Mesenchymal stem cell (in vitro differentiated cells and primary cell): Measurements from ENCODE around the gene SMOC2.
A peak's percentile ranks its signal among the peaks of the same experiment; 100 is the strongest.

ENCODE experiments used
- DNase-seq: peaks from one replicate; pipeline ENCODE4 v3.0.0-alpha.2; 2013
- H2AFZ ChIP-seq: one replicate; pipeline ENCODE4 v1.6.1; 2013; ENCODE audit warnings: low read depth, mild to moderate bottlenecking, control low read depth, inconsistent platforms, low read length, moderate library complexity
- H2AK5ac ChIP-seq: 2 replicates; pipeline ENCODE4 v1.6.1; 2013; ENCODE audit warnings: low read length, moderate library complexity, mild to moderate bottlenecking, inconsistent platforms; ENCODE audit not compliant: severe bottlenecking
- H2BK120ac ChIP-seq: one replicate; pipeline ENCODE4 v1.6.1; 2013; ENCODE audit warnings: low read depth, mild to moderate bottlenecking, inconsistent platforms, low read length, moderate library complexity
- H2BK12ac ChIP-seq, 2 experiments: one replicate each; pipeline ENCODE4 v1.6.1; 2013; ENCODE audit warnings: inconsistent platforms in 2 of 2, low read length in 2 of 2, mild to moderate bottlenecking in 2 of 2, moderate library complexity in 2 of 2, control low read depth in 1 of 2
- H2BK15ac ChIP-seq: one replicate; pipeline ENCODE4 v1.6.1; 2013; ENCODE audit warnings: mild to moderate bottlenecking, low read depth, inconsistent platforms; ENCODE audit not compliant: poor library complexity, severe bottlenecking
- H2BK5ac ChIP-seq: 2 replicates; pipeline ENCODE4 v1.6.1; 2013; ENCODE audit warnings: low read depth, mild to moderate bottlenecking, low read length, control low read depth, inconsistent platforms; ENCODE audit not compliant: poor library complexity, severe bottlenecking
- H3K14ac ChIP-seq, 2 experiments: one replicate each; pipeline ENCODE4 v1.6.1; 2013; ENCODE audit warnings: inconsistent platforms in 2 of 2, low read length in 2 of 2, control low read depth in 1 of 2, mild to moderate bottlenecking in 1 of 2, moderate library complexity in 1 of 2
- H3K18ac ChIP-seq, 2 experiments: one replicate each; pipeline ENCODE4 v1.6.1; 2013; ENCODE audit warnings: inconsistent platforms in 2 of 2, low read length in 2 of 2, control low read depth in 1 of 2, low read depth in 1 of 2, mild to moderate bottlenecking in 1 of 2
- H3K23ac ChIP-seq, 2 experiments: one replicate each; pipeline ENCODE4 v1.6.1; 2013; ENCODE audit warnings: inconsistent platforms in 2 of 2, low read length in 2 of 2, mild to moderate bottlenecking in 2 of 2, moderate library complexity in 2 of 2, control low read depth in 1 of 2
- H3K27ac ChIP-seq: 2 replicates; pipeline ENCODE4 v1.5.1; 2013; ENCODE audit warnings: mild to moderate bottlenecking, moderate library complexity, low read length, control low read depth, inconsistent platforms; ENCODE audit not compliant: poor library complexity, severe bottlenecking
- H3K27me3 ChIP-seq, 2 experiments: 2 replicates each; pipeline versions ENCODE4 v1.6.1 to v1.7.0; 2013; ENCODE audit warnings: low read length in 2 of 2, mild to moderate bottlenecking in 2 of 2, moderate library complexity in 2 of 2, control low read depth in 1 of 2, inconsistent platforms in 1 of 2; ENCODE audit not compliant: control insufficient read depth in 1 of 2, insufficient read depth in 1 of 2
- H3K36me3 ChIP-seq, 2 experiments: 2 replicates each; pipeline versions ENCODE4 v1.6.1 to v1.7.0; 2013; ENCODE audit warnings: low read length in 2 of 2, control low read depth in 1 of 2, inconsistent platforms in 1 of 2, low read depth in 1 of 2, mild to moderate bottlenecking in 1 of 2; ENCODE audit not compliant: insufficient read depth in 2 of 2, control insufficient read depth in 1 of 2
- H3K4ac ChIP-seq, 2 experiments: one replicate each; pipeline ENCODE4 v1.6.1; 2013; ENCODE audit warnings: inconsistent platforms in 2 of 2, low read length in 2 of 2, mild to moderate bottlenecking in 2 of 2, moderate library complexity in 2 of 2, control low read depth in 1 of 2, low read depth in 1 of 2
- H3K4me1 ChIP-seq: 2 replicates; pipeline ENCODE4 v1.6.1; 2013; ENCODE audit warnings: low read depth, low read length, control low read depth; ENCODE audit not compliant: control insufficient read depth, insufficient read depth
- H3K4me2 ChIP-seq: 2 replicates; pipeline ENCODE4 v1.6.1; 2013; ENCODE audit warnings: low read length, mild to moderate bottlenecking, inconsistent platforms; ENCODE audit not compliant: poor library complexity, severe bottlenecking
- H3K4me3 ChIP-seq, 2 experiments: 2 replicates each; pipeline versions ENCODE4 v1.5.1 to v1.7.0; 2013; ENCODE audit warnings: low read length in 2 of 2, mild to moderate bottlenecking in 2 of 2, control low read depth in 1 of 2, low read depth in 1 of 2; ENCODE audit not compliant: insufficient read depth in 1 of 2
- H3K79me1 ChIP-seq: replicated peaks from 2 replicates; pipeline ENCODE4 v1.6.1; 2013; ENCODE audit warnings: mild to moderate bottlenecking, control low read depth, low read length, inconsistent platforms; ENCODE audit not compliant: poor library complexity, severe bottlenecking
- H3K9ac ChIP-seq: 2 replicates; pipeline ENCODE4 v1.7.0; 2013; ENCODE audit warnings: mild to moderate bottlenecking, low read length, moderate library complexity
- H3K9me3 ChIP-seq: 2 replicates; pipeline ENCODE4 v1.7.0; 2013; ENCODE audit warnings: mild to moderate bottlenecking, low read length; ENCODE audit not compliant: control insufficient read depth
- H4K8ac ChIP-seq: one replicate; pipeline ENCODE4 v1.6.1; 2013; ENCODE audit warnings: inconsistent platforms, mild to moderate bottlenecking, low read length, moderate library complexity
- H4K91ac ChIP-seq: one replicate; pipeline ENCODE4 v1.6.1; 2013; ENCODE audit warnings: mild to moderate bottlenecking, low read length, inconsistent platforms
- WGBS: methylation state at CpG from one replicate; pipeline ENCODE4 v1.1.7; 2013; ENCODE audit warnings: mixed read lengths; 5-methylcytosine and 5-hydroxymethylcytosine counted together

Gene SMOC2

DNA sequence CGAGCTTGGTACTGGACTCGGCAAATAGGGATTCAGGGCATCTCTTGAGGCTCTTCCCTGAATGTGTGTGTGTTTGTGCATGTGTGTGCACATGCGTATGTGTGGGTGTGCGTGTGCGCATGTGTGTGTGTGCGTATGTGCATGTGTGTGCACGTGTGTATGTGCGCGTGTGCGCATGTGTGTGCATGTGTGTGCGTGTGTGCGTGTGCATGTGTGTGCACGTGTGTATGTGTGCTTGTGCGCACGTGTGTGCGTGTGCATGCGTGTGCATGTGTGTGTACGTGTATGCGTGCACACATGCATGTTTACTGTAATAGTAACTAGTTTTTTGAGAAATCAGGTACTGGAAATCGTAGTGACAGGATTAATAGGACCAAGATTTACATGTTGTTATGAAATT lies 117.7 kb downstream of the SMOC2 start:
- no peak overlapping the region for H3K18ac ChIP-seq
- H2BK15ac ChIP-seq = no peak overlapping the region
- H3K4me3 ChIP-seq = peak overlapping the region in 1 of 2 experiments; percentile 38
- 93% methylated on average over 20 of the region's 20 CpGs for WGBS
- H3K36me3 ChIP-seq = no peaks in the 10 kb centered on the region
- H3K9ac ChIP-seq = no peak overlapping the region
- H2AK5ac ChIP-seq = no peak overlapping the region
- no peak overlapping the region for H2BK5ac ChIP-seq
- H2BK120ac ChIP-seq = no peak overlapping the region
- H3K14ac ChIP-seq = no peak overlapping the region
- H4K91ac ChIP-seq = peak overlapping the region; percentile 77
- no peak overlapping the region for H2AFZ ChIP-seq
- peaks cover 2% of the 10 kb centered on the region for H3K4me1 ChIP-seq
- H3K23ac ChIP-seq = no peak overlapping the region
- no peak overlapping the region for H3K4me2 ChIP-seq
- no peak overlapping the region for H2BK12ac ChIP-seq
- H3K79me1 ChIP-seq = no peaks in the 10 kb centered on the region
- no peaks in the 10 kb centered on the region for H3K27me3 ChIP-seq
- peaks cover 3% of the 10 kb centered on the region for H3K9me3 ChIP-seq
- H3K4ac ChIP-seq = no peak overlapping the region
- no peak overlapping the region for H3K27ac ChIP-seq
- peak overlapping the region; percentile 36 for H4K8ac ChIP-seq
- DNase-seq = no peak

DNA sequence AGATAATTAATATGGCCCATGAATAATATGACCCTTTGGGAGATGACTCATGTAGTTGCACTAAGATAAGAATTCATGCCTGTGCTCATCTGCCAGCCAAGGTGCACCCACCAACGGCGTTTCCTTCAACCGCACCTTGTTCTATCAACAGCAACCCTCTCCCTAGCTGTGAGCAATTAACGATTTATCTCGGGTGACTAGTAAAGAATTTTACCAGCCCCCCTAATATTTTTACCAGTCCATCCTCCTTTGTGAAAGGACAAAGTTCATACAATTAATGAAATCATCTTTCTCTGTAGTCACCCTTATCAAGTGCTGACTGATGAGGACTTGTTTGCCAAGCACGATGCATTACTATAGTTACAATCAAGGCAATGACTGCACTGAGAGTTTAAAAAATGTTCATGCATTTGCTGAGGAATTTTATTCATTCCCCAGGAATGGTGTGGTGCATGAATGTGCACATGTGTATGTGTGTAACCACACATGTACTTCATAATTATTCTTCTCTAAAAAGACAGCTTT lies 118.7 kb downstream of the SMOC2 start:
- no peaks in the 10 kb centered on the region for H3K79me1 ChIP-seq
- no peak overlapping the region for H2AFZ ChIP-seq
- no peaks in the 10 kb centered on the region for H3K36me3 ChIP-seq
- H3K18ac ChIP-seq = no peak overlapping the region
- no peak overlapping the region for H2BK12ac ChIP-seq
- WGBS = 84% methylated on average over 6 of the region's 6 CpGs
- peaks cover 3% of the 10 kb centered on the region for H3K9me3 ChIP-seq
- DNase-seq = no peak
- no peak overlapping the region for H3K4me3 ChIP-seq
- no peak overlapping the region for H4K91ac ChIP-seq
- no peak overlapping the region for H3K27ac ChIP-seq
- no peak overlapping the region for H3K23ac ChIP-seq
- H3K4me2 ChIP-seq = no peak overlapping the region
- H2BK5ac ChIP-seq = no peak overlapping the region
- H2BK120ac ChIP-seq = no peak overlapping the region
- peaks cover 2% of the 10 kb centered on the region for H3K4me1 ChIP-seq
- no peak overlapping the region for H3K4ac ChIP-seq
- H2BK15ac ChIP-seq = no peak overlapping the region
- peak overlapping the region; percentile 34 for H3K9ac ChIP-seq
- H3K27me3 ChIP-seq = no peaks in the 10 kb centered on the region
- H3K14ac ChIP-seq = no peak overlapping the region
- no peak overlapping the region for H2AK5ac ChIP-seq
- H4K8ac ChIP-seq = no peak overlapping the region

DNA sequence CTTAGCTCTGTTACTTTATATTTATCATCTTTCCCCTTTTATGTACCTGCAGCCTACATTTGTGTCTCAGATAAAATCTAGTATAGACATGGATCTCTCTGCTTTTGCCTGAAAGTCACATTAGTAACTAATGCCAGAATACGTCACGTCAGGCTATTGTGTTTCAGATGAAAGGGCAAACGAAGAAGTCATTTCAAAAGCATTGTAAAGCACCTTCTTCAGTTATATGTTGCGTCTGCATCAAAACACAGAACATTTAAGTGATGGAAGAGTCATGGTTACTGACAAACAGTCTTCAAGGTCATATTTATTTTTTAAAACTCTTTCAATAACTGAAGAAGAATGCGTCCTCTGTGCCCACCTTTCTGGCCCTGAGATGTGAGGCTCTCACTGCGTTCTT lies 119.1 kb downstream of the SMOC2 start:
- Histone ChIP-seq H2AFZ (no peak overlapping the region), H2BK120ac (no peak overlapping the region), H3K18ac (no peak overlapping the region), H4K91ac (no peak overlapping the region), H3K23ac (no peak overlapping the region), H3K9me3 (peaks cover 3% of the 10 kb centered on the region), H4K8ac (no peak overlapping the region), H3K9ac (peak overlapping the region; percentile 34), H3K4me1 (peaks cover 2% of the 10 kb centered on the region), H2BK12ac (no peak overlapping the region), H2AK5ac (no peak overlapping the region), H3K36me3 (no peaks in the 10 kb centered on the region), H3K27ac (no peak overlapping the region), H3K79me1 (no peaks in the 10 kb centered on the region), H3K4me2 (no peak overlapping the region), H2BK5ac (no peak overlapping the region), H3K27me3 (no peaks in the 10 kb centered on the region), H3K4me3 (no peak overlapping the region), H3K14ac (no peak overlapping the region), H2BK15ac (no peak overlapping the region), H3K4ac (no peak overlapping the region)
- 92% methylated on average over 3 of the region's 6 CpGs for WGBS
- no peak for DNase-seq

DNA sequence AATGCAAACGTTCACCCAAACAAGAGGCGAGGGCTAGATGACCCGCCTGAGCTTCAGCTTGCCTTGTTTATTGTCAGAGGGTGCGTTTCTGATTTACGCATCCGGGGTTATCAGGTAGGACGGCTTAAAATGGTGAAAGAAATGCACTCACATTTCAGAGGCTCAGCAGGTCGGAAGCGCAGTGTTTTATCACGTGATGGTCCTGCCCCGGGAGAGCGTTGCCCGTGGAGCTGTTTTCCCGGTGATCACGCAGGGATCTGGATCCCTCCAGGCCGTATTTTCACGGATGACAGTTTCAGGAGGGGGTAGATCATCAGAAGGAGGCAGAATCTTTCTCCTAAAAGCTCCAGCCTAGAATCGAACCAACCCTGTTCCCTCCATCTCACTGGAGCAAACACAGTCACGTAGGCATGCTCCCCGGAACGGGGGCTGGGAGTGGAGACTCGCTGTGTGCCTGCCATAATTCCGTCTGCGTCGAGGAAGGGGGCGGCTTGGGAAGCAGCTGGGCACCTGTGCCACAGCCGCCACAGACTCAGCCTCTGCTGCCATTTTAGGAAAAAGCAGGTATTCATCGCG lies 121.7 kb downstream of the SMOC2 start:
- Histone ChIP-seq H3K4me1 (peaks cover 2% of the 10 kb centered on the region), H3K9me3 (peaks cover 3% of the 10 kb centered on the region), H2BK5ac (no peak overlapping the region), H2BK12ac (no peak overlapping the region), H2AK5ac (no peak overlapping the region), H3K4me3 (peak overlapping the region in 1 of 2 experiments; percentile 29), H2BK15ac (no peak overlapping the region), H3K79me1 (no peaks in the 10 kb centered on the region), H3K23ac (no peak overlapping the region), H3K9ac (no peak overlapping the region), H3K27me3 (no peaks in the 10 kb centered on the region), H3K27ac (no peak overlapping the region), H3K14ac (no peak overlapping the region), H3K36me3 (no peaks in the 10 kb centered on the region), H3K4ac (no peak overlapping the region), H3K4me2 (no peak overlapping the region), H4K8ac (no peak overlapping the region), H3K18ac (no peak overlapping the region), H4K91ac (no peak overlapping the region), H2AFZ (no peak overlapping the region), H2BK120ac (no peak overlapping the region)
- DNase-seq = no peak
- 88% methylated on average over 27 of the region's 29 CpGs for WGBS
